Measurements from ENCODE around the gene DRC7. TPM values are rescaled to one million over a fixed set of nuclear protein-coding genes. Genes with fewer than 3 reads are reported as not detected.

DRC7 gene
- total and polyA plus RNA-seq, 9 of the 15 experiments (the other 6 are each of a cell fraction or from before 2014, with no cell fraction given), result 0.04 to 0.33 (median 0.12) TPM; not detected in 3

DNA sequence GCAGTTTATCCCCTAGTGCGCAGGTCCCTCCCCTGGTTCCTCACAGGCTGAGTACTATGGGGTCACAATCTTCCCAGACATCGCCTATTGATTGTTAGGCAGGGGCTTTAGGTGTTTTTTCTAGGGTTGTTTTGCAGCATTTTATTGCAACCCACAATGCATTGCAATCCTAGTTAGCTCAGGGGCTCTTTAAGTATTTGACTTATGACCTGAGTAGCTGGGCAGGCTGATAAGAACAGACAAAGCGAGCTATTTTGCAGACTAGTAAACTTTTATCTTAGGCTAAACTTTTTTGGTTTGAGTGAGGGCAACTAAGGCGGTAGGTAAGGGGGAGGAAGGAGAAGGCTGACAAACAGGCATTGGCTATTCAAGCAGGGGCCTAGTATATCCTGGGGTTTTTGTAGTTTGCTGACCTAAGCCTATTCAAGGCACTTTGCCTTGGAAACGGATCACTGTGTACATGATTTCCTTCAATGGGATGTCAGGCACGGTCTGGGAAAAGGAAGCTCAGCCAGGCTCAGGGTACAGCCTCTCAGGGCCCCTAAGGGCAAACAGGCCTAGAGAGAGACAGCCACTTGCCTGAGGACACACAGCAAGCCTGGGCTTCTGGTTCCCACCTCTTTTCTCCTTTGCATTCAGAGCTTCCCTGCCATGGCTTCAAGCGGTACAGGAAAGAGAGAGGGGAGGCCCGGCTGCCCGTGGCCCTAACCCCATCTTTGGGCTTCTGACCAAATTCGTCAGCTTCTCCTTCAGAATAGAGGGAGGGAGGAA is 6.4 kb downstream of the DRC7 start (continued):
- TF ChIP-seq, protein P1, sequence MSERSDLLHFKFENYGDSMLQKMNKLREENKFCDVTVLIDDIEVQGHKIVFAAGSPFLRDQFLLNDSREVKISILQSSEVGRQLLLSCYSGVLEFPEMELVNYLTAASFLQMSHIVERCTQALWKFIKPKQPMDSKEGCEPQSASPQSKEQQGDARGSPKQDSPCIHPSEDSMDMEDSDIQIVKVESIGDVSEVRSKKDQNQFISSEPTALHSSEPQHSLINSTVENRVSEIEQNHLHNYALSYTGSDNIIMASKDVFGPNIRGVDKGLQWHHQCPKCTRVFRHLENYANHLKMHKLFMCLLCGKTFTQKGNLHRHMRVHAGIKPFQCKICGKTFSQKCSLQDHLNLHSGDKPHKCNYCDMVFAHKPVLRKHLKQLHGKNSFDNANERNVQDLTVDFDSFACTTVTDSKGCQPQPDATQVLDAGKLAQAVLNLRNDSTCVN (CRISPR knock-in tag; IDR thresholded peaks at IDR 0.05), result no peak
- TF ChIP-seq PHB2 (IDR thresholded peaks at IDR 0.05; ENCODE audit: low read depth) (no peak), RFX7 (CRISPR knock-in tag; IDR thresholded peaks at IDR 0.05) (no peak), SMARCA5 (IDR thresholded peaks at IDR 0.05) (peak; percentile 21; the same call in 1 of the 2 replicates), MTA2 (IDR thresholded peaks at IDR 0.05; ENCODE audit: low read depth) (peak; percentile 69), BMI1 (IDR thresholded peaks at IDR 0.05; ENCODE audit: low read length) (no peak), MEIS2 (IDR thresholded peaks at IDR 0.05; ENCODE audit: partially characterized antibody) (peak; percentile 57), MAFG (tag; conservative IDR thresholded peaks at IDR 0.05) (peak; percentile 65), HDAC2 (IDR thresholded peaks at IDR 0.05) (0 out of 2 replicates have a peak, but pooled peaks have one; percentile 50), KAT2B (IDR thresholded peaks at IDR 0.05; ENCODE audit: low read depth, low read length) (no peak), EP300 (IDR thresholded peaks at IDR 0.05; ENCODE audit: low read length) (peak; percentile 61; the same call in 1 of the 2 replicates), ZNF143 (CRISPR knock-in tag; IDR thresholded peaks at IDR 0.05) (peak; percentile 64; the same call in 1 of the 2 replicates), MCM3 (IDR thresholded peaks at IDR 0.05) (no peak), MAFK (IDR thresholded peaks at IDR 0.05; ENCODE audit: low read length) (peak; percentile 47; the same call in 1 of the 2 replicates), CTBP1 (IDR thresholded peaks at IDR 0.05; ENCODE audit: borderline replicate concordance) (0 out of 2 replicates have a peak, but pooled peaks have one; percentile 13)
- TF ChIP-seq, protein P2, sequence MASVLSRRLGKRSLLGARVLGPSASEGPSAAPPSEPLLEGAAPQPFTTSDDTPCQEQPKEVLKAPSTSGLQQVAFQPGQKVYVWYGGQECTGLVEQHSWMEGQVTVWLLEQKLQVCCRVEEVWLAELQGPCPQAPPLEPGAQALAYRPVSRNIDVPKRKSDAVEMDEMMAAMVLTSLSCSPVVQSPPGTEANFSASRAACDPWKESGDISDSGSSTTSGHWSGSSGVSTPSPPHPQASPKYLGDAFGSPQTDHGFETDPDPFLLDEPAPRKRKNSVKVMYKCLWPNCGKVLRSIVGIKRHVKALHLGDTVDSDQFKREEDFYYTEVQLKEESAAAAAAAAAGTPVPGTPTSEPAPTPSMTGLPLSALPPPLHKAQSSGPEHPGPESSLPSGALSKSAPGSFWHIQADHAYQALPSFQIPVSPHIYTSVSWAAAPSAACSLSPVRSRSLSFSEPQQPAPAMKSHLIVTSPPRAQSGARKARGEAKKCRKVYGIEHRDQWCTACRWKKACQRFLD (CRISPR knock-in tag; IDR thresholded peaks at IDR 0.05), result peak; percentile 46; the same call in 1 of the 2 replicates
- TF ChIP-seq, protein P3, sequence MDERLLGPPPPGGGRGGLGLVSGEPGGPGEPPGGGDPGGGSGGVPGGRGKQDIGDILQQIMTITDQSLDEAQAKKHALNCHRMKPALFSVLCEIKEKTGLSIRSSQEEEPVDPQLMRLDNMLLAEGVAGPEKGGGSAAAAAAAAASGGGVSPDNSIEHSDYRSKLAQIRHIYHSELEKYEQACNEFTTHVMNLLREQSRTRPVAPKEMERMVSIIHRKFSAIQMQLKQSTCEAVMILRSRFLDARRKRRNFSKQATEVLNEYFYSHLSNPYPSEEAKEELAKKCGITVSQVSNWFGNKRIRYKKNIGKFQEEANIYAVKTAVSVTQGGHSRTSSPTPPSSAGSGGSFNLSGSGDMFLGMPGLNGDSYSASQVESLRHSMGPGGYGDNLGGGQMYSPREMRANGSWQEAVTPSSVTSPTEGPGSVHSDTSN (CRISPR knock-in tag; IDR thresholded peaks at IDR 0.05; ENCODE audit: low read depth), result no peak
- TF ChIP-seq, protein P3 (tag; conservative IDR thresholded peaks at IDR 0.05; ENCODE audit: low read depth), result peak; percentile 43
- TF ChIP-seq, protein P4, sequence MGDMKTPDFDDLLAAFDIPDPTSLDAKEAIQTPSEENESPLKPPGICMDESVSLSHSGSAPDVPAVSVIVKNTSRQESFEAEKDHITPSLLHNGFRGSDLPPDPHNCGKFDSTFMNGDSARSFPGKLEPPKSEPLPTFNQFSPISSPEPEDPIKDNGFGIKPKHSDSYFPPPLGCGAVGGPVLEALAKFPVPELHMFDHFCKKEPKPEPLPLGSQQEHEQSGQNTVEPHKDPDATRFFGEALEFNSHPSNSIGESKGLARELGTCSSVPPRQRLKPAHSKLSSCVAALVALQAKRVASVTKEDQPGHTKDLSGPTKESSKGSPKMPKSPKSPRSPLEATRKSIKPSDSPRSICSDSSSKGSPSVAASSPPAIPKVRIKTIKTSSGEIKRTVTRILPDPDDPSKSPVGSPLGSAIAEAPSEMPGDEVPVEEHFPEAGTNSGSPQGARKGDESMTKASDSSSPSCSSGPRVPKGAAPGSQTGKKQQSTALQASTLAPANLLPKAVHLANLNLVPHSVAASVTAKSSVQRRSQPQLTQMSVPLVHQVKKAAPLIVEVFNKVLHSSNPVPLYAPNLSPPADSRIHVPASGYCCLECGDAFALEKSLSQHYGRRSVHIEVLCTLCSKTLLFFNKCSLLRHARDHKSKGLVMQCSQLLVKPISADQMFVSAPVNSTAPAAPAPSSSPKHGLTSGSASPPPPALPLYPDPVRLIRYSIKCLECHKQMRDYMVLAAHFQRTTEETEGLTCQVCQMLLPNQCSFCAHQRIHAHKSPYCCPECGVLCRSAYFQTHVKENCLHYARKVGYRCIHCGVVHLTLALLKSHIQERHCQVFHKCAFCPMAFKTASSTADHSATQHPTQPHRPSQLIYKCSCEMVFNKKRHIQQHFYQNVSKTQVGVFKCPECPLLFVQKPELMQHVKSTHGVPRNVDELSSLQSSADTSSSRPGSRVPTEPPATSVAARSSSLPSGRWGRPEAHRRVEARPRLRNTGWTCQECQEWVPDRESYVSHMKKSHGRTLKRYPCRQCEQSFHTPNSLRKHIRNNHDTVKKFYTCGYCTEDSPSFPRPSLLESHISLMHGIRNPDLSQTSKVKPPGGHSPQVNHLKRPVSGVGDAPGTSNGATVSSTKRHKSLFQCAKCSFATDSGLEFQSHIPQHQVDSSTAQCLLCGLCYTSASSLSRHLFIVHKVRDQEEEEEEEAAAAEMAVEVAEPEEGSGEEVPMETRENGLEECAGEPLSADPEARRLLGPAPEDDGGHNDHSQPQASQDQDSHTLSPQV (IDR thresholded peaks at IDR 0.05), result 0 out of 2 replicates have a peak, but pooled peaks have one; percentile 53
